Spinal cord (tissue), 10 donors: ENCODE results near the gene NPLOC4. TPM values are rescaled to one million over a fixed set of nuclear protein-coding genes. Genes with fewer than 3 reads are reported as not detected.

Experiments used
- DNase-seq, 6 donors: peaks; one replicate each; pipeline versions ENCODE4 v3.0.0 to v3.0.0-alpha.2; 2013 to 2015; ENCODE audit warnings: low spot score in 6 of 6, low read depth in 4 of 6
- H3K27ac ChIP-seq: one replicate; pipeline ENCODE4 v1.5.1; 2013; ENCODE audit warnings: low read depth, low read length, control low read depth
- H3K27me3 ChIP-seq: one replicate; pipeline ENCODE4 v1.6.1; 2013; ENCODE audit warnings: low read length; ENCODE audit not compliant: control insufficient read depth, insufficient read depth
- H3K36me3 ChIP-seq: one replicate; pipeline ENCODE4 v1.6.1; 2013; ENCODE audit warnings: low read length; ENCODE audit not compliant: control insufficient read depth, insufficient read depth
- H3K4me1 ChIP-seq: one replicate; pipeline ENCODE4 v1.6.1; 2013; ENCODE audit warnings: low read length; ENCODE audit not compliant: control insufficient read depth, insufficient read depth
- H3K4me3 ChIP-seq: one replicate; pipeline ENCODE4 v1.5.1; 2013; ENCODE audit warnings: low read depth, low read length, control low read depth
- H3K9me3 ChIP-seq: one replicate; pipeline ENCODE4 v1.6.1; 2013; ENCODE audit warnings: low read length; ENCODE audit not compliant: control insufficient read depth, insufficient read depth
- WGBS: methylation state at CpG from one replicate; pipeline ENCODE4 v1.1.5; 2013; ENCODE audit warnings: missing lambda C conversion rate; ENCODE audit not compliant: insufficient coverage; 5-methylcytosine and 5-hydroxymethylcytosine counted together
- polyA plus RNA-seq, 2 donors: library from polyadenylated mRNA; unstranded; fragments of 120-200 nt; gene quantifications; one replicate each; pipeline ENCODE4 v1.2.1, GENCODE V29; 2013; ENCODE audit not compliant: insufficient read length in 2 of 2
- total RNA-seq, 2 donors: library from RNA; depleted of rRNA in 1 of 2; stranded (reverse); fragments of 120-200 nt in 1 of 2; fragments of >200 nt in 1 of 2; gene quantifications; one replicate each; pipeline versions ENCODE4 v1.2.3 to v1.2.4, GENCODE V29; 2013 to 2014
- donor health status: healthy.

The NPLOC4 gene
- total and polyA plus RNA-seq, 4 donors = 38.8 to 60.6 (median 43.1) TPM

- H3K36me3 ChIP-seq = peaks cover 77% of the 10 kb centered on the region
- H3K27ac ChIP-seq = no peak overlapping the region
Measured at GRCh38 chr17:81612172-81612970, 24.5 kb downstream of the NPLOC4 start.

GRCh38 chr17:81609541-81610311, 27.2 kb downstream of the NPLOC4 start:
- Histone ChIP-seq H3K27me3 (no peaks in the 10 kb centered on the region), H3K36me3 (peaks cover 73% of the 10 kb centered on the region), H3K9me3 (no peaks in the 10 kb centered on the region), H3K27ac (no peak overlapping the region), H3K4me1 (no peaks in the 10 kb centered on the region), H3K4me3 (no peak overlapping the region)
- DNase-seq = peak in 1 of 6 donors; percentile 39
- WGBS = 72% methylated on average over 9 of the region's 19 CpGs

More at GRCh38 chr17:81612172-81612970, 24.5 kb downstream of the NPLOC4 start:
- Histone ChIP-seq H3K4me3 (no peak overlapping the region), H3K9me3 (no peaks in the 10 kb centered on the region), H3K27me3 (no peaks in the 10 kb centered on the region), H3K4me1 (no peaks in the 10 kb centered on the region)
- peak in 1 of 6 donors; percentile 60 for DNase-seq
- WGBS = 83% methylated on average over 7 of the region's 16 CpGs

DNA sequence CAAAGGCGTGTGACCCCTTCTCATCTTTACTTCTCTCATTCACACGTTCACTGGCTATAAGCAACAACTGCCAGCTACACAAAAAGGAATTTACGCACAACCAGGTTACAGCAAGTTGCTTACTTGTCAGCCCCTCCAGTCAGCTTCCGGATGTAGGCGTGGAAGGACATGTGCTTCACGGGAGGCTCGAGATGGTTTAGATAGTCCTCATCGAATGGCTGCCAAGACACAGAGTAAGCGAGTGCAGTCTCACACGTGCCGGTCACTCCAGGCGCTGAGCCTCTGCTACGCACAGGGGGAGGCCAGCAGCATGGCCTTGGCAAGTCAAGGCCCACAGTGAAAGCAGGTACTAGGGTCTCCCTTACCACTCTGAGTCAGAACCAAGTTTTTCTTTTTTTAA, 28.3 kb downstream of the NPLOC4 start:
- 93% methylated on average over 13 of the region's 13 CpGs for WGBS
- Histone ChIP-seq H3K4me1 (no peaks in the 10 kb centered on the region), H3K27me3 (no peaks in the 10 kb centered on the region)

DNA sequence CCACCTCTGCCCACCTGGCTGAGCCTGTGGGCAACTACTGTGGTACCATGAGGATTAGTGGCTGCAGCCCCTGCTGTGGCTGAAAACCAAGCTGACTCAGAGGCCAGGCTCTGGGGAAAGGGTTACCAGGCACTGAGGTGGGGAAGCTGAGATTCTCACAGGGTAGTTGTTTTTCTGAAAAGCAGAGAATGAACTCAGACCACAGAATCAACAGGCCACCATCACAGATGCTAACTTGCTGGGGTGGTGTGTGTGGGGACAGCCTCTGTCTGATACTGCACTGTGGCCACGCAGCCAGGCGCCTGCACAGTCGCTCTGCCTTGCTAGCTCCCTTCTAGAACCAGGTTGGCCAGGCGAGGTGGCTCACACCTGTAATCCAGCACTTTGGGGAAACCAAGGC, 28.8 kb downstream of the NPLOC4 start:
- Histone ChIP-seq H3K4me1 (no peaks in the 10 kb centered on the region), H3K27ac (no peak overlapping the region), H3K9me3 (no peaks in the 10 kb centered on the region), H3K27me3 (no peaks in the 10 kb centered on the region), H3K4me3 (no peak overlapping the region), H3K36me3 (peaks cover 72% of the 10 kb centered on the region)
- no peak for DNase-seq
- 97% methylated on average over 4 of the region's 4 CpGs for WGBS

More for the DNA sequence above, 28.3 kb downstream of the NPLOC4 start:
- no peak for DNase-seq
- Histone ChIP-seq H3K4me3 (no peak overlapping the region), H3K27ac (no peak overlapping the region), H3K9me3 (no peaks in the 10 kb centered on the region), H3K36me3 (peaks cover 72% of the 10 kb centered on the region)

DNA sequence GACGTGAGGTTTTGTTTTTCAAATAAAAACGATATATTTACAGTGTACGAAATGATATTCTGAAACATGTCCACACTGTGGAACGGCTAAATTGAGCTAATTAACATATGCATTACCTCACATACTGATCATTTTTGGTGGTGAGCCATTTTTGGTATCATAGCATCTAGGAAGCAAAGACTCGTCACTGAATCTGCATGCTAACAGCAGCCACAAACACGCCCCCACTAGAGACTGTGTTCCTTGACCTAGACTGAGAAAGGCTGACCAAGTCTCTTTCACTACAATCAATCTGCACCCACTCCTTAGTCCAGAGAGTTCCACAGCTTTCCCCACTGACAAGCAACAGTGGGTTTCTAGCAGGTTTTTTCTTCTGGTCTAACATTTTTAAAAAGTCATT, 29.5 kb downstream of the NPLOC4 start:
- Histone ChIP-seq H3K27ac (no peak overlapping the region), H3K27me3 (no peaks in the 10 kb centered on the region), H3K9me3 (no peaks in the 10 kb centered on the region), H3K36me3 (peaks cover 73% of the 10 kb centered on the region), H3K4me3 (no peak overlapping the region), H3K4me1 (no peaks in the 10 kb centered on the region)
- DNase-seq = no peak
- WGBS = 86% methylated on average over 3 of the region's 6 CpGs

DNA sequence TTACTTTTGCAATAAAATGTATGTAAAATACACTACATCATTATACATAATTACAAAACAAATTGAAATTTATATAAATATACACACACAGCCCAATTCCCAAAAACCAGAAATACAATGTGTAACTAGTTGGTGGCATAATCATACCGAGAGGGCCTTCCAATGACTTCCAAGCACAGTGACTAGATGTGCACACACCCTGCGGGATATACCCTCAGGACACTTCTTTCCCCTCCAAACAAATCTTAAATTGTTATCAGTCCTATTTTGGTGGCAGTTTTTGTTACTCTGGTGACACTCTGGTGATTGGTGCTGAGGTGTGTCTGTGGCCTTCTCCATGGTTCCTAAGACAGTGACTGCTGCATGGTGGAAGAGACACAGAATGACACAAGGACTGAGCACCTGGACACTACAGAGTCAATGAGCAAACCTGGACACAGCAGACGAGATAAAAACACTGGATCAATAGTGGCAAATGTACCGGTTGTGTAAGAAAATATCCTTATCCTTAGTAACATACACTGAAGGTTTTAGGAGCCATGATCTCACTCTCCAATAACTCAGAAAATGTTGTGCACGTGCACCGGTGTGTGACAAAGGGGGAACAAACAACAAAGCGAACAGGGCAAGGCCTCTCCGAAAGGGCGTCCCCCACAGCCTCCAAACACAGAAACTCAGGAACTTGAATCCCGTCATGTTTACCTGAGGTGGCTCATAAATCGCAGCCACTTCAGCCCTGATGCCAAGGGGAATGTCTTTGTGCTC, 32.9 kb downstream of the NPLOC4 start:
- Histone ChIP-seq H3K36me3 (peaks cover 63% of the 10 kb centered on the region), H3K9me3 (no peaks in the 10 kb centered on the region)

GRCh38 chr17:81601525-81602120, 35.3 kb downstream of the NPLOC4 start:
- no peak overlapping the region for H3K27ac ChIP-seq
- H3K27me3 ChIP-seq = no peaks in the 10 kb centered on the region
- no peaks in the 10 kb centered on the region for H3K9me3 ChIP-seq
- WGBS = 26% methylated on average over 4 of the region's 9 CpGs
- DNase-seq = peak; percentile 33 to 94 (median 64)
- H3K4me3 ChIP-seq = no peak overlapping the region
- H3K4me1 ChIP-seq = peaks cover 2% of the 10 kb centered on the region
- H3K36me3 ChIP-seq = peaks cover 69% of the 10 kb centered on the region

More for the DNA sequence above, 32.9 kb downstream of the NPLOC4 start:
- peaks cover 2% of the 10 kb centered on the region for H3K4me1 ChIP-seq
- no peak for DNase-seq
- whole genome bisulfite sequencing = 95% methylated on average over 4 of the region's 11 CpGs
- H3K4me3 ChIP-seq = no peak overlapping the region
- H3K27ac ChIP-seq = no peak overlapping the region
- H3K27me3 ChIP-seq = no peaks in the 10 kb centered on the region

- 87% methylated on average over 7 of the region's 10 CpGs for WGBS
- H3K27ac ChIP-seq = no peak overlapping the region
- peaks cover 2% of the 10 kb centered on the region for H3K4me1 ChIP-seq
- DNase-seq = no peak
- no peaks in the 10 kb centered on the region for H3K9me3 ChIP-seq
- no peaks in the 10 kb centered on the region for H3K27me3 ChIP-seq
- no peak overlapping the region for H3K4me3 ChIP-seq
- peaks cover 67% of the 10 kb centered on the region for H3K36me3 ChIP-seq
Measured at GRCh38 chr17:81599719-81600486, 37.0 kb downstream of the NPLOC4 start.
